LNCaP clone FGC (cell line): ENCODE results near the gene CARM1.

Experiments used
- DNase-seq: peaks from one replicate; pipeline ENCODE4 v3.0.0-alpha.2; 2011; ENCODE audit warnings: low read depth
- H3K4me3 ChIP-seq: 2 replicates; pipeline ENCODE4 v1.5.1; 2011; ENCODE audit warnings: mild to moderate bottlenecking, low read depth, low read length, control low read depth
- CTCF ChIP-seq: IDR thresholded peaks from 2 replicates; pipeline ENCODE4 v1.5.1; 2012; ENCODE audit warnings: mild to moderate bottlenecking; ENCODE audit not compliant: control insufficient read depth, insufficient read depth; ENCODE audit errors: extremely low read depth

CARM1 gene

GRCh38 chr19:10895920-10896319 lies 24.6 kb downstream of the CARM1 start:
- no peak for DNase-seq
- peak; percentile 27; the same call in 1 of the 2 replicates for TF ChIP-seq CTCF
- no peak overlapping the region for H3K4me3 ChIP-seq

DNA sequence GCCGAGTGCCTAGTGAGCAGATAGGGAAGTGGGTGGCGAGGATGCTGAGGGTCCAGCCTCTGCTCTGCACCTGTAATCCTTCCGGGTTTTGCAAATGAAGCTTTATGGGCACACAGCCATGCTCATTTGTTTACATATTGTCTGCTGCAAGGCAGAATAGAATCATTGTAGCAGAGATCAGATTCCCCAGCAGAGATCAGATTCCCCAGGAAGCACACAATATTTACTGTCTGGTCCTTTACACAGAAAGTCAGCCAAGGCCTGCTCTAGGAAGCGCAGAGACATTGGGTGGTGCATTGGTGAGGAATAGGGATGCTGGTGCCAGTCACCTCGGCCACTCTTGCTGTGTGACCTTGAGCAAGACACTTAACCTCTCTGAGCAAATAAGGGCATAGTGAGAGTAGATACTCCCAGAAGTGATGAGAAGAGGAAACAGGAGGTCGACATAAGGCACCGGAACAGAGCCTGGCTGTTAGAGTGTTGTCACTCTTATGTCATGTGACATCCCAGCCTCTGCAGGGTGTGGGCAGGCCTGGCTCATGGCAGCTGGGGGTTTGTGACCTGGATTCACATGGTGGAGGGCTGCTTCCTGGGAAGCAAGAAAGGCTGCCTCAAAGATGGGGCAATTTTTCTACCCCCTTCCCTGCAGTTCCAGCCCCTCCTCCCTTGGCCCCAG lies 25.6 kb downstream of the CARM1 start:
- peak; percentile 92 for DNase-seq
- no peak for TF ChIP-seq CTCF
- H3K4me3 ChIP-seq = no peak overlapping the region

DNA sequence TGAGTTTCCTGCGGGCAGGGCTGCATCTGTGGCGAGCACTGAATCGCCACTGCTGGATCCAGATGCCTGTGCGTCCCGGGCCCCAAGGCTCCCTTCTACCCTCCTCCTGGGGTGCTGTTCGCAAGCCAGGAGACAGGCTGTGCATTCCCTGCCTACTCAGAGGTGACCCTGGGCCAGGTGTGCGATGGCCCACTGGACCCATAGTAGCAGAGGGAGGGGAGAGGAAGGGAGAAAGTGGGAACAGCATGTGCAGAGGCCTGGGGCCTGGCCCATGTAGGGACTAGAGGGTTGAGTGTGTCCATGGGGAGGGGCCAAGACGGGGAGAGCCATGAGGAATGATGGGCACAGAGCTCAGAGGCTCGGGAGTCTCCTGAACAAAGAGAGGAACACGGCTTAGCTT lies 27.3 kb downstream of the CARM1 start:
- TF ChIP-seq CTCF = no peak
- H3K4me3 ChIP-seq = no peak overlapping the region
- no peak for DNase-seq

GRCh38 chr19:10899151-10899653 lies 27.8 kb downstream of the CARM1 start:
- no peak for TF ChIP-seq CTCF
- peak; percentile 93 for DNase-seq

GRCh38 chr19:10907925-10908324 lies 36.6 kb downstream of the CARM1 start:
- no peak for DNase-seq
- H3K4me3 ChIP-seq = no peak overlapping the region
- TF ChIP-seq CTCF = no peak

More at GRCh38 chr19:10899151-10899653, 27.8 kb downstream of the CARM1 start:
- H3K4me3 ChIP-seq = no peak overlapping the region

DNA sequence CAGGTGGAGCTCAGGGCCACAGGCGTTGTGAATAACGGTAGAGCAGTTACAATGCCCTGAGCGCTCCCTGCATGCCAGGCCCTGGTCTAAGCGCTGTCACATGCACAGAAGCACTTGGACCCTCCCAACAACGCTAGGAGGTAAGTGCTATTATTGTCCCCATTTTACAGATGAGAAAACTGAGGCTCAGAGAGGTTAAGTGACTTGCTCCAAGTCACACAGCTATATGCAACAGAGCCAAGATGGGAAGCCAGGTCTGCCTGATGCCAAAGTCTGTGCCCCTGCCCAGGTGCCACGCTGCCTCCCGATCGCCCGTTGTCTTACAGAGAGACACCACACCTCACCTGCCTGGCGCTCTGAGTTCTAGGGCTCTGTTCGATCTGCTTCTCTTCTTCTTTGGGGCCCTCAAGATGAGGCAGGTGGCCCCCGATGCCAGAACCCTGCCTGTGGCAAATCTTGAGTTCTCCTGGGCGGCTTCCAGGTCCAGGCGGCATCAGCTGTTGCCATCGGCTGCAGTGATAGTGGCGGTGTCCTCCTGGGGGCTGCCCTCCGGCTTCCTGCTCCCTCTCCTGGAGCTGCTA lies 37.1 kb downstream of the CARM1 start:
- DNase-seq = no peak
- no peak for TF ChIP-seq CTCF
- no peak overlapping the region for H3K4me3 ChIP-seq
